Stimulated activated CD8-positive, alpha-beta memory T cell treated with anti-CD3 and anti-CD28 coated beads, Interleukin-15, amount 100 ng/mL, for 24 hours (primary cell): Measurements from ENCODE around the gene PITX2.

Experiments used
- DNase-seq: peaks from one replicate; pipeline ENCODE4 v3.0.0-alpha.2; 2020; ENCODE audit warnings: low read depth

Gene PITX2

DNA sequence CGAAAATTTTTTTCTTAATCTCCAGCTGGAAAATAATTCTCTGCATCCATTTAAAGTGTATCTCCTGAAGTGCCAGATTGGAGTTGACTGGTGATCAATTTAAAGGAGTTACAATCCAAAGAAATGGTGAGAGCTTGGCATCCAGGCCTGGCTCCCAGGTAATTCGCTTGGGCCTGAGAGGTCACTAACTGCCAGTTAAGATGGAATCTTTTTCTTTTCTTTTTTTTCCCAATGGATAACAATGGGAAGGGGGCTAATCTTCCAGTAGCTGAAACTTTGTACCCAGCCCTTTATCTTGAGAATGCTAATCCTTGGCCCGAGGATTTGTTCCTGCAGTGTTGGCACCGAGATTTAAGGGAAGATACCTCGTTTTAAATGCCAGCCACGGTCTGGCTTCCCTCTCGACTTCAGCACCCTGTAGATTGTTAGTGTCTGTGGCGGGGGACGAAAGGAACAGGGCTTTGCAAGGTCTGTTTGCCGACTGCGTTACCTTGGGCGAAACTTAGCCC is 13.3 kb upstream of the PITX2 start:
- no peak for DNase-seq

- DNase-seq = no peak
Measured at GRCh38 chr4:110635163-110635865, 12.4 kb upstream of the PITX2 start.

DNA sequence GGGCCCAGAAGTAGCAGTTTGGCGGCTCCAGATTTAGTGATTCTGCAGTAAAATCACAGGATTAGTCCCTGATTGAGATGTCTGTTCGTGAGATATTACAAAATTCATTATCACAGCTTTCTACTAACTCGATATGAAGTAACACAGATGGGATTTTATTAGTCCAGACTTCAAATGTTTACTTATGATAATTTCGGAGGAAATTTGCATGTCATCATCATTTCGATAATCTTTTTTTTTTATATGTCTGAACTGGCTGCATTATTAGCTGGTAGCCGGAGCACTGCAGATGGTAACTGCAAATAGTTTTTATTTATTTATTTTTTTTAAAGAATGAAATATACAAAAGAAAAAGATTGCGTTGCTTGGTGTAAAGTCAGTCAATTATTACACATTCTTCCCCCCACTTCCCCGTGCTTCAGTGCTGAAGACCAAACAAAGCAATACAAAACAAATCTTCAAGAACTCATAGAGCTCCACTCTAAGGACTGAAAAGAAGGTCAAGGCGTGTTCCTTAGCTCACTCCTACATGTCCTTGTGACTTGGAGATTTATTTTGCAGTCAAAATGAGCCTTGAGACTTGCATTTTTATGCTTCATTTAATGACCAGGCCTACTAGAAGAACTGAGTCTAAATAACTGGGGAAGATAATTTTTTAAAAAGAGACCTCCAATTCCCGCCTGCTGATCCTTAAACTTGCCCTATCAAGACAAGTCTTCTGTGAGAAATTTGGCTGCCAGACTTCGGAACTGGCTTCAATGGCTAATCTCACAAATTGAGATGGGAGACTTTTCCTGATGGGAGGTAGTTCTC is 11.7 kb upstream of the PITX2 start:
- no peak for DNase-seq

GRCh38 chr4:110633358-110634341 is 10.8 kb upstream of the PITX2 start:
- no peak for DNase-seq

DNA sequence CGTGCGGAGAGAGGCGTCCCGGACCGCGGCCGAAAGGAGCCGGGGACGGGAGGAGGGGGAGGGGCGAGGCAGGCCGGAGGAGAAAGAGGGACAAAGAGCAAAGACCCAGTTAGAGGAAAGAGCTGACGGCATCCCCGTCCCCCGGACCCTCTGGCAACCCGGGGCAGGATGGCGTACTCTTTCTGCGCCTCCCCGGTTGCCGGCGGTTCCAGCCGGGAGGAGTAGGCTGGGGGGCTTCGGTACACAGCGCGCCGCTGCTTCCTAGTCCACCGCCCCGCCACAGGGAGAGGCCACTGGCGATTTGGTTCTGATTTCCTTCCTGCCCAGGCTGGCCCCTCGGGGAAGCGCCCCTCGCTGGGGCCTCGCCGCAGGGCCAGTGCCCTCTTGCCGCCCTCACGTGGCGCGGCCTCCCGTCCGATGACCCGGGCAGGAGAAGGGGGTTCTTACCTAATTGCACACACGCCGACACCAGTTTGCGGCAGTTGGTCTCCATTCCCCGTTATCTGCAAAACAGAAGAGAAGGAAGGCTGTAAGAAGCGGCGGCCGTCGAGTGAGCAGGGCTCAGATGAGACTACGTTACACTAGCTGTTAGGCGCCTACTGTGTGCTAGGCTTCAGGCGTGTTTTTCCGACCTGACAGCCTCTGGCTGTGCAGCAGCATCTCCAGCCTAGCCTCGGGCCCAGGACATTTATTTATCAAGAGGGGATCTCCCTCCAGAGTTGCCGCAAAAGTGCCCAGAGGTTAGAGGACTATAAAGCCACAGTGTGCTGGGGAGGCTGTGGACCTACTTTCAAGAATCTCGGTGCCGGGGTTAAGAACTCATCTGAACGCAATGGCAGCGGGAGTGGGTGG is 9.9 kb upstream of the PITX2 start:
- no peak for DNase-seq

DNA sequence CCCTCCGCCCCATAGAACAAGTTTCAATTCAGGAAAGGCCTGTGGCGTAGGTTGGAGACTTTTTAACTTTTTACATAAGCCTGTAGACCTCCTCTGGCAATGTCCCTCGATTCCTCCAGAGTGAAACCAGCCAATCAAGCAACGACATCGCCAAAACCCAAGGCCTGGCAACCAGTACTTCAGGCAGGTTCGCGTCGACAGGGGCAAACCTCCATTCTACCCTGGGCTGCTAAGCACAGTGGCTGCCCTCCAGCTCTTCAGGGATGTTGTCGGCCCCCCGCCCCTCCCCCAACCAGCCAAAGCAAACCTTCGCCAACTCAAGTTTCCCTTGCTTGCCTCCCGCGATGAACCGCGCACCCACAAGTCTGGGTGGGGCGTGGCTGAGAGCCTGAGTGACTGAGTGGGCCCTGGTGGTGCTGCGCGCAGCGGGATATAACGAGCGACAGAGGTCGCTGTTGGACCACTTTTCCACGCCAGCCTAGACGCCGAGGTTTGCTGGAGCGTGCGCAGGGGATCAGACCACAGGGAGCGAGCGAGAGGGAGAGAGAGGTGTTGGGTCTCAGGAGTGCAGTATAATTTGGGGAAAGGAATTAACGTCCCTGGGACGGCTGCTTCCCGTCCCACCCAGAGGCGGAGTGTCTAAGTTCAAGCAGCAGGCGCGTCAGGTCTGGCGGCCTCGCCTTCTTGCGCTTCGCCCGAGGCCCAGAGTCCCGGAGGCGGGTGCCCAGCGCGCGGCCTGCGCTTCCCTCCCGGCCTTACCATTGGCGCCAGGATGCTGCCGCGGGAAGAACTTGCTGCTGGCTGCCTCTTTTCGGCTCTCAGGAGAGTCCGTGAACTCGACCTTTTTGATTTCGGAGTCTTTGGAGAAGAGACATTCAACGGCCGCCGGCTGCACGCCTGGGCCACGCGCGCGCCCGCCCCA is 9.0 kb upstream of the PITX2 start:
- no peak for DNase-seq

- DNase-seq = no peak
Measured at GRCh38 chr4:110630688-110631402, 8.0 kb upstream of the PITX2 start.

GRCh38 chr4:110629780-110630687 is 7.2 kb upstream of the PITX2 start:
- DNase-seq = no peak

DNA sequence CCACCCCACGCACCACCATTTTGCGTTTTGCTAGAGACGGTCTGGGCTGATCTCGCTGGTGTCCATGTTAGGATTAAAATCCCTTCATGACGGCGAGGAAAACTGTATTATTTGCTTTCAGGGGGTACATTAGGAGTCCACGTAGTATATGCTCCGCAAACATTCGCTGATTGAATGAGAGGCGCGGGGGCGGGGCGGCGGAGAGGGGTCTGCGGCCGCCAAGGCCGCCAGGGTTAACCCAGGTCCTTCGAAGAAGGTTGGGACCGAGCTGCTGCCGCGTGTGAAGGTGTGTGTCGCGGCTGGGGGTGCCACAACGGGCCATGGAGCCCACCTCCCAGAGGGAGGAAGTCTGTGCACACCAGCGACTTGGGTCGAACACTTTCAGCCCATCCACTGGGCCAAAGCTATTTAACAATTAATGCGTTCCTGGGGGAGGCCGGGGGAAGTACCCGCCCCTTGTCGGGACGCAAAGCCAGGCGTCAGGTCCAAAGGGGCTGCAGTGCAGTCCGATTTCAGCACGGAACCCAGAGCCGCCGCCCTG is 6.4 kb upstream of the PITX2 start:
- no peak for DNase-seq

DNA sequence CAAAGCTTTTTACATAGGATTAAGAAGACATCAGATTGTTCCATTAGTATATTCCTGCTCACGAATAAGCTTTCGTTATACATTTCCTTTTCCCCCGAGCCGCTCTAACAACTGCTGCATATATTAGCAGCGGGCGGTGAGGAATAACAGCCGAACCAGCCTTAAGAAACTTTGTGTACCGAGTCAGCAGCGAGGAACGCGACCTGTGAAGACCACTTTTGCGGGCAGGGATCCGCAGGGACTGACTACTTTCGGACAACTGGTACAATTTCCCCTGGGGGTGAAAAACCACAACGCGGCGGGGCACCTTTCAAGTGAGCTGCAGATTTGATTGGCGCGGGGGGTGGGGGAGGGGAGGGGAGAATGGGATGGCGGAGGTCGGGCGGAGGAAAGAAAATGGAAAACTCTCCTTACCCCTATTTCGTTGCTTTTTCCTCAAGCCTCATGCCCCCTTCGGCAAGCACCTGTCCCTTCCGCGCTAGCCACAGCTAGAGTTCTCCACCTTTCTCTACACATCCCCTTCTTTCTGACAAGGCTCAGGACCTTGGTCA is 5.9 kb upstream of the PITX2 start:
- no peak for DNase-seq

GRCh38 chr4:110627977-110628662 is 5.2 kb upstream of the PITX2 start:
- no peak for DNase-seq

- DNase-seq = no peak
Measured at GRCh38 chr4:110626532-110627153, 3.8 kb upstream of the PITX2 start.

DNA sequence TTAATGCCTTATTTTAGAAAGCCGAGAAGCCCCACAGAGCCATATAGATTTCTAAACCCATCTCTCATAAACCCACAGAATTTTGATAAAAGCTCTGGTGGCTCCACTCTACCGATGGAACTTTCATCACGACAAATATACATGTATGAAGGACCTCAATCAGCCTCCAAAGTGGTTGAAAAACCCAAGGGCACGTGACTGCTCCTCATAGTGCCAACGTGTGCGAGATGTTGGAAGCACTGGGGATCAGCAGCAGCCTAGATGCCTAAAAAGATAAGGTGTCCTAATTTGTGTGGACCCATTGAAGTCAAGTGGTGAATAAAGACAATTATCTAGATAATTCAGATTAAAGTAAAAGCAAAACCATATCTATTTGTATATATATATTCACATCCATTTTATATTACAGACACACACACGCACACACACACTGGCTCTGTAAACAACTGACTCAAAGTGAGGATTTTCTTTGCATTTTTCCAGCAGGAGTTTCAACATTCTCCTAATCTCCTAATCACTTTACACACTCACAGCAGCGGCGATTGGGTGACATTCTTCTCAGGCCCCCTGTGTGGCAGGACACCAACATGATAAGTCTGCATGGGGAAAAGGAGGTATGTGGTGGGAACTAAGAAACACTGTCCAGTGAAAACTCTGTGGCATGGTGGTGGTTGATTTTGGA is 2.8 kb upstream of the PITX2 start:
- DNase-seq = no peak

- no peak for DNase-seq
Measured at GRCh38 chr4:110624904-110625494, 2.1 kb upstream of the PITX2 start.

GRCh38 chr4:110624398-110624780 is 1.5 kb upstream of the PITX2 start:
- DNase-seq = no peak
